ENCODE measurements around the gene RAB11FIP4. TPM values are rescaled to one million over a fixed set of nuclear protein-coding genes. Genes with fewer than 3 reads are reported as not detected.

The RAB11FIP4 gene
- total and polyA plus RNA-seq, 2 donors (not counting 1 experiment from before 2014, with no cell fraction given), result 17.0 to 70.5 TPM

GRCh38 chr17:31491376-31492131 lies 100.1 kb downstream of the RAB11FIP4 start:
- Histone ChIP-seq H3K9me3 (ENCODE audit: control extremely low read depth in 1 of 3, control insufficient read depth in 2 of 3, insufficient read depth in 1 of 3, low read length in 2 of 3) (no peaks in the 10 kb centered on the region), H3K4me2 (replicated peaks; ENCODE audit: low read depth, low read length, poor library complexity, severe bottlenecking) (peak overlapping the region; percentile 86), H3K4me3 (ENCODE audit: control extremely low read depth in 1 of 5, extremely low read depth in 1 of 5, insufficient read depth in 1 of 5, low read depth in 2 of 5, low read length in 4 of 5) (peak overlapping the region; percentile 2 to 26 (median 8)), H4K20me1 (ENCODE audit: control insufficient read depth, insufficient read depth, low read length, poor library complexity, severe bottlenecking) (peaks cover 44% of the 10 kb centered on the region), H3K27me3 (replicated peaks in 1 of 4; ENCODE audit: control extremely low read depth in 1 of 4, control insufficient read depth in 3 of 4, insufficient read depth in 4 of 4, low read length in 3 of 4) (no peaks in the 10 kb centered on the region), H3K9ac (ENCODE audit: low read length) (peak overlapping the region; percentile 17), H2AFZ (ENCODE audit: insufficient read depth, low read depth, low read length, poor library complexity, severe bottlenecking) (no peak overlapping the region), H3K27ac (ENCODE audit: low read length in 2 of 2) (peak overlapping the region; percentile 73 to 90), H3K79me2 (ENCODE audit: control insufficient read depth, insufficient read depth, low read length) (peaks cover 74% of the 10 kb centered on the region), H3K4me1 (ENCODE audit: control insufficient read depth in 2 of 2, insufficient read depth in 2 of 2, low read length in 2 of 2) (peaks cover 85 to 91% of the 10 kb centered on the region in 2 donors), H3K36me3 (replicated peaks in 1 of 2; ENCODE audit: control extremely low read depth in 1 of 2, control insufficient read depth in 1 of 2, extremely low read depth in 1 of 2, insufficient read depth in 2 of 2, low read length in 1 of 2) (no peaks in the 10 kb centered on the region)
- Mint-ChIP-seq H3K9me3 (ENCODE audit: insufficient read depth) (no peaks in the 10 kb centered on the region), H3K4me1 (peaks cover 87% of the 10 kb centered on the region), H3K27me3 (no peaks in the 10 kb centered on the region), H3K4me3 (peak overlapping the region; percentile 83), H3K27ac (peak overlapping the region; percentile 99)
- WGBS (ENCODE audit: insufficient coverage), result 19% methylated on average over 18 of the region's 18 CpGs
- peak; percentile 88 for DNase-seq
- peak; percentile 14 for ATAC-seq (ENCODE audit: low read depth)
- ChIA-PET POLR2A (interaction anchor here (0.7 to 1.4 kb wide), 5 partner anchors 17 to 445 kb away, joined by 3 to 7 read pairs (median 4); partner anchors contain the start of gene SUZ12), CTCF (interaction anchor here (0.6 to 10.3 kb wide), 5 partner anchors 19 to 403 kb away, joined by 3 to 94 read pairs (median 15); no protein-coding TSS in a partner anchor)
- intact Hi-C loops (cut with micrococcal nuclease), result loop anchor here (2.0 to 5.0 kb wide), 2 partner anchors 171 to 524 kb away; partner anchors contain the start of gene EVI2A
- no peak for TF ChIP-seq CTCF (IDR thresholded peaks at IDR 0.05)
- TF ChIP-seq EZH2 (IDR thresholded peaks at IDR 0.05; ENCODE audit: borderline replicate concordance, insufficient read depth, low read depth, low read length, poor library complexity, severe bottlenecking), result no peak
